ENCODE data around the gene CRACDL. TPM values are rescaled to one million over a fixed set of nuclear protein-coding genes. Genes with fewer than 3 reads are reported as not detected.

Gene CRACDL
- total RNA-seq, 4 donors from 2014 or later = 7.2 to 19.0 (median 15.4) TPM

DNA sequence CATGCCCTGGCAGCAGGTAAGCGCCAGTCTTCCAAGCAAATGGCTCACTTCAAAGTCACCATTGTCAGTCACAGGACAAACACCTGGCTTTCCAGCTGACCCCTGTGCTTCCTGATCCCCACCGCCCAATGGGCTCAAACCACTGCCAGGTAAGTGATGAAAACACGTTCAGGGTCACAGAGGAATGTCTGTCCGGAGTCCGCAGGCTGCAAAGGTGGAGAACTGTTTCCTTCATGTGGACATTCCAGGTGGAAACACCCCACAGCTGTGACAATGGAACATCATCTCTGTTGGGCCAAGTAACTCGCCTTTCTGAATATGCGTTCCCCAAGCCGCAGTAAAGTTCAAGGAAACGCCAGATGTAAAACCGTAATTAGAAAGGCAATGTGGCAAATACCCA is 86.0 kb downstream of the CRACDL start:
- H3K9me3 ChIP-seq = no peaks in the 10 kb centered on the region
- no peaks in the 10 kb centered on the region for H3K36me3 ChIP-seq
- no peak for DNase-seq (ENCODE audit: low spot score in 2 of 2)
- H3K4me3 ChIP-seq = no peak overlapping the region
- H3K27ac ChIP-seq = no peak overlapping the region
- TF ChIP-seq POLR2A (IDR thresholded peaks at IDR 0.05) (no peak), EP300 (IDR thresholded peaks at IDR 0.05) (no peak), CTCF (IDR thresholded peaks at IDR 0.05) (no peak)
- WGBS, 2 donors = 79 to 92% methylated on average over 9 to 10 of the region's 10 CpGs
- no peaks in the 10 kb centered on the region for H3K4me1 ChIP-seq
- H3K27me3 ChIP-seq = no peaks in the 10 kb centered on the region

DNA sequence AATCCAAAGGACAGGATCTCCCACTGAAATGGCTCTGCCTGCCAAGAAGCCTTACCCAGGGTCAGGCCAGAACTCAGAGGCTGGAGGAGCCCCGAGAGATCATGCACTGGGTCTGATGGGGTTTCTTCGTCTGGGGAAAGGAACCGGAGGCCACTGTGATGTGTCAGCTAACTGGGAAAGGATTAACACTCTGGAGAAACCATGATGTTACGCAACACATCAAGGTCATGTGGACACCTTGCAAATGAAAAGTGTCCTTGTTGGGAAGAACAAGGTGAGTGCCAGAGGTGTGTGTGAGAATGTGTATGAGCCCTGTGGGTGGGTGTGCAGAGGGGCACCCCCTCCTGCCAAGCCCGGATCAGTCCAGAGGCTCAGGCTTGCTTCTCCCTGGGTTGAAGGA is 86.9 kb downstream of the CRACDL start:
- Histone ChIP-seq H3K27me3 (no peaks in the 10 kb centered on the region), H3K36me3 (no peaks in the 10 kb centered on the region), H3K4me1 (no peaks in the 10 kb centered on the region), H3K27ac (no peak overlapping the region), H3K9me3 (no peaks in the 10 kb centered on the region), H3K4me3 (no peak overlapping the region)
- TF ChIP-seq EP300 (IDR thresholded peaks at IDR 0.05) (no peak), POLR2A (IDR thresholded peaks at IDR 0.05) (no peak), CTCF (IDR thresholded peaks at IDR 0.05) (no peak)
- 89 to 91% methylated on average over 5 of the region's 5 CpGs for WGBS, 2 donors
- no peak for DNase-seq (ENCODE audit: low spot score in 2 of 2)

- no peak for TF ChIP-seq CTCF (IDR thresholded peaks at IDR 0.05)
- no peak for TF ChIP-seq EP300 (IDR thresholded peaks at IDR 0.05)
- TF ChIP-seq POLR2A (IDR thresholded peaks at IDR 0.05) = no peak
- Histone ChIP-seq H3K27ac (no peak overlapping the region), H3K9me3 (no peaks in the 10 kb centered on the region), H3K36me3 (no peaks in the 10 kb centered on the region), H3K27me3 (no peaks in the 10 kb centered on the region), H3K4me3 (no peak overlapping the region), H3K4me1 (no peaks in the 10 kb centered on the region)
- WGBS, 2 donors = 66 to 84% methylated on average over 5 of the region's 5 CpGs
- no peak for DNase-seq (ENCODE audit: low spot score in 2 of 2)
These were observed 88.2 kb downstream of the CRACDL start for GRCh38 chr2:98847853-98848252.

DNA sequence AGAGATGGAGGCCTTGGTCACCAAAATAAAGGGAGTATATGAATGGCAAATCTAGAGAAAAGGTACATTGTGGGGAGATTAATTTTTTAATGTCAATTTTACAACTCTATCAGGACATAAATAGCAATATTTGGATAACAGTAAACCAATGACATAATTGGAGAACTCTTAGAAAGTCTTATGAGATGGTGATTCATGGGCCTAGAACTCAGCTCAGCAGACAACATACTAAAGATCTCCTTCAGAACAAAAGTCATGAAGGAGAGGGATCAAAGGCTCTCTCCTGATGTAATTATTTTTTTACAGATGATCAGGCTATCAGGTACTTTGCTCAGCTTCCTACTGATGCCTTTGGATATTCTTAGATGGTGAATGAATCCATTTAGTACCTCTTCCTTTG is 90.0 kb downstream of the CRACDL start:
- no peak overlapping the region for H3K27ac ChIP-seq
- no peaks in the 10 kb centered on the region for H3K36me3 ChIP-seq
- H3K9me3 ChIP-seq = no peaks in the 10 kb centered on the region
- no peaks in the 10 kb centered on the region for H3K4me1 ChIP-seq
- DNase-seq (ENCODE audit: low spot score in 2 of 2) = no peak
- TF ChIP-seq EP300 (IDR thresholded peaks at IDR 0.05) = no peak
- no peak for TF ChIP-seq CTCF (IDR thresholded peaks at IDR 0.05)
- TF ChIP-seq POLR2A (IDR thresholded peaks at IDR 0.05) = no peak
- no peaks in the 10 kb centered on the region for H3K27me3 ChIP-seq
- no peak overlapping the region for H3K4me3 ChIP-seq

GRCh38 chr2:98842136-98842535 is 93.9 kb downstream of the CRACDL start:
- peaks cover 0 to 2% (median 0%) of the 10 kb centered on the region in 4 donors for H3K9me3 ChIP-seq
- no peak for TF ChIP-seq EP300 (IDR thresholded peaks at IDR 0.05)
- TF ChIP-seq CTCF (IDR thresholded peaks at IDR 0.05) = no peak
- no peak for TF ChIP-seq POLR2A (IDR thresholded peaks at IDR 0.05)
- H3K36me3 ChIP-seq = no peaks in the 10 kb centered on the region
- H3K27me3 ChIP-seq = no peaks in the 10 kb centered on the region
- no peaks in the 10 kb centered on the region for H3K4me1 ChIP-seq
- H3K4me3 ChIP-seq = no peak overlapping the region
- WGBS, 2 donors = 62 to 84% methylated on average over 3 of the region's 3 CpGs
- no peak for DNase-seq (ENCODE audit: low spot score in 2 of 2)
- H3K27ac ChIP-seq = no peak overlapping the region
